ENCODE data around the gene MADCAM1.
A peak's percentile ranks its signal among the peaks of the same experiment; 100 is the strongest.

MADCAM1 gene

GRCh38 chr19:533364-534058 lies 37.2 kb downstream of the MADCAM1 start:
- Mint-ChIP-seq H3K27ac (peak overlapping the region; percentile 17), H3K4me3 (peak overlapping the region; percentile 8), H3K9me3 (no peaks in the 10 kb centered on the region), H3K4me1 (peaks cover 6% of the 10 kb centered on the region), H3K27me3 (peaks cover under 1% of the 10 kb centered on the region), H3K36me3 (peaks cover 5% of the 10 kb centered on the region)
- ATAC-seq (ENCODE audit: low read depth) (no peak), DNase-seq (ENCODE audit: low spot score in 2 of 2) (no peak)

- Mint-ChIP-seq H3K27ac (no peak overlapping the region), H3K4me3 (no peak overlapping the region), H3K9me3 (no peaks in the 10 kb centered on the region), H3K36me3 (peaks cover 7% of the 10 kb centered on the region), H3K27me3 (no peaks in the 10 kb centered on the region), H3K4me1 (peaks cover 6% of the 10 kb centered on the region)
- ATAC-seq (ENCODE audit: low read depth) (no peak), DNase-seq (ENCODE audit: low spot score in 2 of 2) (no peak)
Measured at GRCh38 chr19:534088-534487, 37.8 kb downstream of the MADCAM1 start.

GRCh38 chr19:535017-535835 lies 38.9 kb downstream of the MADCAM1 start:
- H3K27ac Mint-ChIP-seq: no peak overlapping the region
- H3K4me3 Mint-ChIP-seq: no peak overlapping the region
- no peaks in the 10 kb centered on the region for H3K27me3 Mint-ChIP-seq
- peaks cover 6% of the 10 kb centered on the region for H3K4me1 Mint-ChIP-seq
- ATAC-seq (ENCODE audit: low read depth) (no peak), DNase-seq (ENCODE audit: low spot score in 2 of 2) (no peak)
- peaks cover 7% of the 10 kb centered on the region for H3K36me3 Mint-ChIP-seq
- no peaks in the 10 kb centered on the region for H3K9me3 Mint-ChIP-seq

DNA sequence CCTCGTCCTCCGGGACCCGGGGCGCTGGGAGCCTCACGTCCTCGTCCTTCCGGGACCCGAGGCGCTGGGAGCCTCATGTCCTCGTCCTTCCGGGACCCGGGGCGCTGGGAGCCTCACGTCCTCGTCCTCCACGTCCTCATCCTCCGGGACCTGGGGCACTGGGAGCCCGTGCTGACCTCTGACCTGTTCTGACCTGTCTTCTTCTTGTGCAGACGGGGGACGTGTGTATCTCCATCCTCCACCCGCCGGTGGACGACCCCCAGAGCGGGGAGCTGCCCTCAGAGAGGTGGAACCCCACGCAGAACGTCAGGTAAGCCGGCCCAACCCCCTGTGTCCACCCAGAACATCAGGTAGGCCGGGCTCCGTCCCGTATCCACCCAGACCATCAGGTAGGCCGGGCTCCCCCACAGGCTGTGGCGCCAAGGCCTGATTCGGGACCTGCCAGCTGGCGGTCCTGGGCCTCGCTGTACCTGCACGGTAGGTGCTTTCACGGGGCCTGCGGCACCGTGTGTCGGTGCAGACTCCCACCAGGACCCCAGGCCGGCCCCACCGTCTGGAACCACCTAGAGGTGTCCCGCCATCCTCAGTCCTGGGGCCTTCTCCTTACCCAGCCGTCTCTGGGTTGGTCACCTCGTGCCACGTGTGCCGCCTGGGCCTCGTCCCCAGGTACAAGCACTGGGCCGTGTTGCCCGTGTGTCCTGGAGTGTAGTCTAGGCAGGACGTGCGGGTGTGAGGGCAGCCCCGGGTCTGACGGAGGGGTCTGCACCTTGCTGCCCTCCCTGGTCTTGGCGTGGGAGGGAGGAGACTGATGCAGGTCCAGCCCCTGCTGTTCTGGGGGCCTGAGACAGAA lies 40.0 kb downstream of the MADCAM1 start:
- no peak overlapping the region for H3K4me3 Mint-ChIP-seq
- no peaks in the 10 kb centered on the region for H3K27me3 Mint-ChIP-seq
- H3K4me1 Mint-ChIP-seq: peaks cover 6% of the 10 kb centered on the region
- no peaks in the 10 kb centered on the region for H3K9me3 Mint-ChIP-seq
- DNase-seq (ENCODE audit: low spot score in 2 of 2) (no peak), ATAC-seq (ENCODE audit: low read depth) (no peak)
- peaks cover 7% of the 10 kb centered on the region for H3K36me3 Mint-ChIP-seq
- no peak overlapping the region for H3K27ac Mint-ChIP-seq

DNA sequence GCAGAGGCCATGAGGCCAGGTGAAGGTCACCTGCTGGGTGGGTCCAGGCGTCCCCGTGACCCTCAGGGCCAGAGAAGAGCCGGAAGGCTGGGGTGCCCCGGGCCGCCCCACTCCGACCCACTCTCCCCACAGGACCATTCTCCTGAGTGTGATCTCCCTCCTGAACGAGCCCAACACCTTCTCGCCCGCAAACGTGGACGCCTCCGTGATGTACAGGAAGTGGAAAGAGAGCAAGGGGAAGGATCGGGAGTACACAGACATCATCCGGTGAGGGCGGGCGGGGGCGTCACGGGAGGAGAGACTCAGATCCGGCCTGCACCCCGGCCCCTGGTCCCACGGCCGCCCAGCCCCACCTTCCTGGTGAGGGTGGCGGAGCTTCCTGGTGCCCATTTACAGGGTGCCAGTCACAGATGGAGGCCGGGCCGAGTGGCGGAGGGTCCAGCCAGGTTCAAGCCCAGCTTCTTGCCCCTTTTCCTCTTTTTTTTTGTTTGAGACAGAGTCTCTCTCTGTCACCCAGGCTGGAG lies 40.7 kb downstream of the MADCAM1 start:
- H3K4me3 Mint-ChIP-seq: no peak overlapping the region
- H3K27me3 Mint-ChIP-seq: no peaks in the 10 kb centered on the region
- ATAC-seq (ENCODE audit: low read depth): no peak

GRCh38 chr19:538641-539428 lies 42.5 kb downstream of the MADCAM1 start:
- peaks cover 7% of the 10 kb centered on the region for H3K36me3 Mint-ChIP-seq
- H3K27ac Mint-ChIP-seq: no peak overlapping the region
- no peak overlapping the region for H3K4me3 Mint-ChIP-seq

More for the DNA sequence above, 40.7 kb downstream of the MADCAM1 start:
- Mint-ChIP-seq H3K4me1 (peaks cover 6% of the 10 kb centered on the region), H3K36me3 (peaks cover 7% of the 10 kb centered on the region), H3K27ac (no peak overlapping the region), H3K9me3 (no peaks in the 10 kb centered on the region)
- DNase-seq (ENCODE audit: low spot score in 2 of 2): no peak

GRCh38 chr19:539429-540030 lies 43.2 kb downstream of the MADCAM1 start:
- DNase-seq (ENCODE audit: low spot score in 2 of 2): no peak
- ATAC-seq (ENCODE audit: low read depth): no peak
- peaks cover 4% of the 10 kb centered on the region for H3K4me1 Mint-ChIP-seq
- peaks cover 7% of the 10 kb centered on the region for H3K36me3 Mint-ChIP-seq
- no peaks in the 10 kb centered on the region for H3K9me3 Mint-ChIP-seq
- H3K4me3 Mint-ChIP-seq: no peak overlapping the region
- H3K27ac Mint-ChIP-seq: no peak overlapping the region
- no peaks in the 10 kb centered on the region for H3K27me3 Mint-ChIP-seq

More at GRCh38 chr19:538641-539428, 42.5 kb downstream of the MADCAM1 start:
- Mint-ChIP-seq H3K4me1 (peaks cover 4% of the 10 kb centered on the region), H3K9me3 (no peaks in the 10 kb centered on the region), H3K27me3 (no peaks in the 10 kb centered on the region)
- DNase-seq (ENCODE audit: low spot score in 2 of 2) (no peak), ATAC-seq (ENCODE audit: low read depth) (no peak)

GRCh38 chr19:540867-541637 lies 44.8 kb downstream of the MADCAM1 start:
- Mint-ChIP-seq H3K27ac (no peak overlapping the region), H3K4me1 (peaks cover 2% of the 10 kb centered on the region)
- no peak for DNase-seq (ENCODE audit: low spot score in 2 of 2)

DNA sequence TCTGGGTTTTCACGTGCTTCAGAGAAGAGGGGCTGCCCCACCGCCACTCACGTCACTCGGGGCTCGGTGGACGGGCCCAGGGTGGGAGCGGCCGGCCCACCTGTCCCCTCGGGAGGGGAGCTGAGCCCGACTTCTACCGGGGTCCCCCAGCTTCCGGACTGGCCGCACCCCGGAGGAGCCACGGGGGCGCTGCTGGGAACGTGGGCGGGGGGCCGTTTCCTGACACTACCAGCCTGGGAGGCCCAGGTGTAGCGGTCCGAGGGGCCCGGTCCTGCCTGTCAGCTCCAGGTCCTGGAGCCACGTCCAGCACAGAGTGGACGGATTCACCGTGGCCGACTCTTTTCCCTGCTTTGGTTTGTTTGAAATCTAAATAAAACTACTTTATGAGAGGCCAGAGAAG lies 45.4 kb downstream of the MADCAM1 start:
- DNase-seq (ENCODE audit: low spot score in 2 of 2): no peak
- H3K27me3 Mint-ChIP-seq: peaks cover 6% of the 10 kb centered on the region
- peaks cover 3% of the 10 kb centered on the region for H3K36me3 Mint-ChIP-seq
- peaks cover 2% of the 10 kb centered on the region for H3K4me1 Mint-ChIP-seq
- H3K27ac Mint-ChIP-seq: no peak overlapping the region
- no peak for ATAC-seq (ENCODE audit: low read depth)
- peaks cover 2% of the 10 kb centered on the region for H3K9me3 Mint-ChIP-seq
- no peak overlapping the region for H3K4me3 Mint-ChIP-seq

More at GRCh38 chr19:540867-541637, 44.8 kb downstream of the MADCAM1 start:
- Mint-ChIP-seq H3K9me3 (peaks cover 2% of the 10 kb centered on the region), H3K36me3 (peaks cover 4% of the 10 kb centered on the region), H3K27me3 (peaks cover 6% of the 10 kb centered on the region), H3K4me3 (no peak overlapping the region)
- ATAC-seq (ENCODE audit: low read depth): no peak

DNA sequence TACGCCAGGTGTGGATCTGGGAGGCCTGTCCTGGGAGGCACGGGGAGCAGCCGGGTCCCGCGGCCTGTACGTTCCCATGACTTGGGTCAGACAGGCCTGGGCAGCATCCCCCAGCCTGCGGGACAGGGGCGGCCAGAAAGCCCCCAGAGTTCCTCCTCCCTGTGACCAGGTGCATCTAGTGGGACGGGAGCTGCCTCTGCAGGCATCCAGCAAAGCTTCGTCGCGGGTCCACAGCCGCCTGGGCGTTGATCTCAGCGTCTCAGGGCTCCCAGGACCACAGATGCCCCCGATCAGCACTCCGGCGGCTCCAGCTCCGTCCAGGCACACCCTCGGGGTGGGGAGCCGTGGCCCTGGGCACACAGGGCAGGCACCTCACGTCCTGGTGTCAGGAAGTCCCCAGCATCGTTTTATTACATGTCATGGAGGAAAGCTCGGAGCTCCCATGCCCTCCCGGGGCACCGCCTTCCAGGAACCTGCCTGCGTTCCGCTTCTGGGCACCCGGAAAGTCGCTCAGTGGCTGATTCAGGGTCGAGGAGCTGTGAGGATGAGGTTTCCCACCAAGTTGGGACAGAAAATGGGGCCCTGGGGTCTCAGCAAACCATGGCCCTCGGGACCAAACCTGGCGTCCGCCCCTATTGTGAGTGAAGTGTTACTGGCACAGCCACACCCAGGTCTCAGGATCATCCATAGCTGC lies 46.0 kb downstream of the MADCAM1 start:
- H3K4me1 Mint-ChIP-seq: peaks cover 2% of the 10 kb centered on the region
- DNase-seq (ENCODE audit: low spot score in 2 of 2) (no peak), ATAC-seq (ENCODE audit: low read depth) (no peak)
- H3K36me3 Mint-ChIP-seq: peaks cover 2% of the 10 kb centered on the region
- peaks cover 2% of the 10 kb centered on the region for H3K9me3 Mint-ChIP-seq
- peaks cover 6% of the 10 kb centered on the region for H3K27me3 Mint-ChIP-seq
- H3K4me3 Mint-ChIP-seq: no peak overlapping the region
- no peak overlapping the region for H3K27ac Mint-ChIP-seq

DNA sequence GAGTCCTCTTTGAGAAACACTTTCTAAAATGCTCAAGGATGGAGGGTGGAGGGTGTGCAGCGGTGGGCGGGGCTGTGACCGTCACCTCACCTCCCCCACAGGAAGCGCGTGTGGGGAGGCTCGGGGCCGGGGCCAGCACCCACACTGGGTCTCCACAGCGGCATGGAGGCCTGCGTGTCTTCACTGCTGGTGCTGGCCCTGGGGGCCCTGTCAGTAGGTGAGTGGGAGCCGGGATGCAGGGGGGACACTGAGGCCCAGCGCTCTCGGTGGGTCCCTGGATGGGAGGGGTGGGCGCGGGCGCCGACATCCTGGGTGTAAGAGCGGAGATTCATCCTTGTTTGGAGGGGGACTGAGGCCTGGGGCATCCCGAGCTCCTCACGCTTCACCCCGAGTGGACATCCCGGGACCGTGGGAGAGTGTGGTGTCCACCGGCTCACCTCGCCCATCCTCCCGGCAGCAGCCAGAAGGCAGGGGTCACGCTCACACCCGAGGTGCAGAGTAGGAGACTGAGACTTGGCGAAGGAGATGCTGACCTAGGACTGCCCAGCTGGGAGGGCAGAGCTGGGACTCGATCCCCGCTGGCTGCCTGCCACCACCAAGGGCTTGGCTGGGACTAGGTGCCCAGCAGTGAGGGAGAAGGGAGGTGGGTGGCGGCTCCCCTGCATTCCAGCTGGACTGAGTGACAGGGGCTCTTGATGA lies 47.8 kb downstream of the MADCAM1 start, which contains the start of gene GZMM:
Gene GZMM, plus strand, starts transcription at position 144 of the 699 bp plus-strand sequence. Its CDS starts 19 bp downstream, at position 163.
- DNase-seq (ENCODE audit: low spot score in 2 of 2) (no peak), ATAC-seq (ENCODE audit: low read depth) (peak; percentile 60)
- Mint-ChIP-seq H3K27ac (no peak within 1 kb of the TSS), H3K9me3 (peaks cover 2% of the 10 kb centered on the region), H3K4me1 (peaks cover 2% of the 10 kb centered on the region), H3K36me3 (no peaks in the 10 kb centered on the region), H3K4me3 (no peak within 1 kb of the TSS), H3K27me3 (peaks cover 8% of the 10 kb centered on the region)

Data from memory B cell (primary cell).